A673 (cell line): ENCODE measurements around the gene TRPM8. TPM values are rescaled to one million over a fixed set of nuclear protein-coding genes. Genes with fewer than 3 reads are reported as not detected.

Experiments
- BruUV-seq: library from RNA; stranded (reverse); fragments of 400-500 nt; replicated peaks from 2 replicates; lab custom pipeline; 2021; lab: Mats Ljungman, UMichigan
- CTCF ChIA-PET: fragments of 300-600 bp; sonication (Branson Sonifier 250); formaldehyde crosslinking; loops from one replicate; lab custom pipeline; 2022; ENCODE audit warnings: antibody characterized with exemption; lab: Charles Lee
- POLR2A ChIA-PET: fragments of 300-600 bp; sonication (Branson Sonifier 250); formaldehyde crosslinking; loops from one replicate; lab custom pipeline; 2022; ENCODE audit warnings: antibody characterized with exemption; ENCODE audit not compliant: low non-redundant PET; lab: Charles Lee
- DNase-seq: peaks from one replicate; pipeline ENCODE4 v3.0.0-alpha.2; 2015; ENCODE audit warnings: low spot score
- H3K27ac ChIP-seq: fragments of 200-600 bp; sonication (generic); 2 replicates; pipeline ENCODE4 v1.5.1; 2016; ENCODE audit warnings: mixed run types, low read depth, mild to moderate bottlenecking, mixed read lengths, antibody characterized with exemption, low read length; ENCODE audit not compliant: poor library complexity, severe bottlenecking
- H3K27me3 ChIP-seq: fragments of 200-600 bp; sonication (generic); replicated peaks from 2 replicates; pipeline ENCODE4 v1.6.1; 2017; ENCODE audit warnings: mixed run types, low read depth, mild to moderate bottlenecking, mixed read lengths, antibody characterized with exemption, low read length; ENCODE audit not compliant: insufficient read depth, poor library complexity
- H3K36me3 ChIP-seq: fragments of 200-600 bp; sonication (generic); 2 replicates; pipeline ENCODE4 v1.6.1; 2016; ENCODE audit warnings: mixed run types, mild to moderate bottlenecking, mixed read lengths, antibody characterized with exemption, low read length; ENCODE audit not compliant: insufficient read depth, poor library complexity, severe bottlenecking
- H3K4me1 ChIP-seq: fragments of 200-600 bp; sonication (generic); 2 replicates; pipeline ENCODE4 v1.6.1; 2017; ENCODE audit warnings: mixed run types, mild to moderate bottlenecking, mixed read lengths, antibody characterized with exemption, low read length; ENCODE audit not compliant: insufficient read depth, poor library complexity, severe bottlenecking
- H3K4me3 ChIP-seq: fragments of 200-600 bp; sonication (generic); 2 replicates; pipeline ENCODE4 v1.5.1; 2016; ENCODE audit warnings: low read depth, mixed run types, mild to moderate bottlenecking, mixed read lengths, low read length; ENCODE audit not compliant: poor library complexity, severe bottlenecking
- H3K9me3 ChIP-seq: fragments of 200-600 bp; sonication (generic); 2 replicates; pipeline ENCODE4 v1.6.1; 2016; ENCODE audit warnings: mixed run types, low read depth, mild to moderate bottlenecking, mixed read lengths, antibody characterized with exemption, low read length; ENCODE audit not compliant: poor library complexity, severe bottlenecking
- CTCF ChIP-seq: fragments of 300-800, 200-600 bp; sonication (generic); conservative IDR thresholded peaks from 2 replicates; pipeline ENCODE4 v1.5.1; 2017; ENCODE audit warnings: low read depth, mild to moderate bottlenecking, antibody characterized with exemption, low read length, moderate library complexity, mixed read lengths
- EZH2 ChIP-seq: fragments of 200-600 bp; sonication (generic); IDR thresholded peaks from 2 replicates; pipeline ENCODE4 v1.6.1; 2017; ENCODE audit warnings: borderline replicate concordance, low read depth, mild to moderate bottlenecking, mixed read lengths, antibody characterized with exemption, low read length; ENCODE audit not compliant: poor library complexity, severe bottlenecking
- intact Hi-C: fragments of 100-400 bp; cut with micrococcal nuclease; formaldehyde crosslinking; loops from one replicate; pipeline ENCODE4 v1.10.0; 2022; ENCODE audit not compliant: unreplicated experiment
- total RNA-seq: library from RNA; stranded (reverse); gene quantifications from 2 replicates; pipeline ENCODE4 v1.2.3, GENCODE V29; 2021

The TRPM8 gene
- total RNA-seq, 1 experiment from 2014 or later = 8.9 TPM

GRCh38 chr2:234025466-234025865 lies 108.3 kb downstream of the TRPM8 start:
- TF ChIP-seq CTCF (no peak), EZH2 (no peak)
- Histone ChIP-seq H3K27ac (no peak overlapping the region), H3K4me3 (no peak overlapping the region), H3K36me3 (no peaks in the 10 kb centered on the region), H3K9me3 (no peaks in the 10 kb centered on the region), H3K4me1 (peaks cover 5% of the 10 kb centered on the region), H3K27me3 (peaks cover 24% of the 10 kb centered on the region)
- BruUV-seq = no TSS peak
- POLR2A ChIA-PET = no interaction called here
- no peak for DNase-seq
- CTCF ChIA-PET = no interaction called here
- intact Hi-C loops = no loop called here

DNA sequence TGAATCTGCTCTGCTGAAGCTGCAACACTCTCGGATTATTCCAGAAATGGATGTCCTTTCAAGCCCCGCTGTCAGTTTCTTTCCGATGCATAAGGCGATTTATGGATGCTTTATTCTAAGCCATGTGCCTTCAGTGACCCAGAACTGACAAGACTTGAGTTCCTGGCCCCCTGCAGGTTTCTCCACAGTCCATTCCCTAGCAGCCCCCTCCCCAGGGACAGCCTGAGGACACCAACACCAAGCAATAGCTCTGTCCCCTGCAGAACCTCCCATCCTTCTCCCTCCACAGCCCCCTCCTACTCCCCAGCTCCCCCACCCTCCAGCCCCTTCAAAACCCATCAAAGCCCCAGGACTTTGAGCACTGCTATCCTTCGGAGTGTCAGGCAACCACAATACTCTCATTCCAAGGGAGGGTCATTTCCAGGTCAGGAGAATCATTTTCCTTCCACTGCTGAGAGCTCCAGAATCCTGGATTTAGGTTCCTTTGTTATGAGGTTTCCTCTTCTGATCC lies 108.8 kb downstream of the TRPM8 start:
- DNase-seq = peak; percentile 7
- Histone ChIP-seq H3K27me3 (peaks cover 24% of the 10 kb centered on the region), H3K4me1 (peaks cover 8% of the 10 kb centered on the region), H3K9me3 (no peaks in the 10 kb centered on the region), H3K36me3 (no peaks in the 10 kb centered on the region), H3K27ac (no peak overlapping the region), H3K4me3 (no peak overlapping the region)
- ChIA-PET POLR2A (no interaction called here), CTCF (no interaction called here)
- no peak for TF ChIP-seq CTCF
- TF ChIP-seq EZH2 = no peak
- intact Hi-C loops = no loop called here
- no TSS peak for BruUV-seq

- Histone ChIP-seq H3K27ac (no peak overlapping the region), H3K4me1 (peaks cover 8% of the 10 kb centered on the region), H3K36me3 (no peaks in the 10 kb centered on the region), H3K9me3 (no peaks in the 10 kb centered on the region), H3K27me3 (peaks cover 24% of the 10 kb centered on the region), H3K4me3 (no peak overlapping the region)
- DNase-seq = no peak
- ChIA-PET CTCF (no interaction called here), POLR2A (no interaction called here)
- intact Hi-C loops = no loop called here
- TF ChIP-seq CTCF (no peak), EZH2 (no peak)
- BruUV-seq = no TSS peak
Observed at GRCh38 chr2:234026693-234027254, 109.6 kb downstream of the TRPM8 start.
